Measurements from ENCODE around the gene PRM2.

- TF ChIP-seq CTCF (IDR thresholded peaks at IDR 0.05 in 8 of 11, conservative IDR thresholded peaks at IDR 0.05 in 3 of 11) = no peak
- TF ChIP-seq POLR2AphosphoS5 (IDR thresholded peaks at IDR 0.05) = no peak
- no peak for TF ChIP-seq POLR2A (IDR thresholded peaks at IDR 0.05)
Measured at GRCh38 chr16:11278681-11279628, 2.7 kb upstream of the PRM2 start.
